Suppressor macrophage treated with lipopolysaccharide for 4 hours (primary cell): ENCODE measurements around the gene ZFP57.
"Not testable (repeated sequence)": the region's sequence is repeated elsewhere in the genome, so short reads cannot be mapped to it uniquely, and the experiment has no call there.

Experiments used
- DNase-seq: peaks from one replicate; pipeline ENCODE4 v3.0.0-alpha.2; 2020

ZFP57 gene

DNA sequence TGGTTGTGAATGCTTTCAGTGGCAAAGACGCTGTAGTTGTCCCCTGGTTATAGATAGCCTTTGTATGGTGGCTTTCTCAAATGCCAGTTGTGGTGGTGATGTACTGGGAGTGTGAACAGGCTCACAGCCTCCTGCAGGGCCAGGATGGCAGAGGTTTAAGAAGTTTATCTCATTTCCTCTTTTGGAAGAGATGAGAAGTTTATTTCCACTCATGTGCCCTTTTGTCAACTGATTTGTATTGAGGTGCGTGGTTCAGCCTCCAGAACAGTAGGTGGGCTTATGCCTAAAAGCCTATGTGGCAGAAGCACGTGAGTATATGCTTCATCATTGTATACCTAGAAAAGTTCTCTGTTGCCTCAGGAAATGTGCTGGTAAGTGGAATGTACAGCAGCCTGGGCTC lies 13.7 kb upstream of the ZFP57 start:
- no peak for DNase-seq

DNA sequence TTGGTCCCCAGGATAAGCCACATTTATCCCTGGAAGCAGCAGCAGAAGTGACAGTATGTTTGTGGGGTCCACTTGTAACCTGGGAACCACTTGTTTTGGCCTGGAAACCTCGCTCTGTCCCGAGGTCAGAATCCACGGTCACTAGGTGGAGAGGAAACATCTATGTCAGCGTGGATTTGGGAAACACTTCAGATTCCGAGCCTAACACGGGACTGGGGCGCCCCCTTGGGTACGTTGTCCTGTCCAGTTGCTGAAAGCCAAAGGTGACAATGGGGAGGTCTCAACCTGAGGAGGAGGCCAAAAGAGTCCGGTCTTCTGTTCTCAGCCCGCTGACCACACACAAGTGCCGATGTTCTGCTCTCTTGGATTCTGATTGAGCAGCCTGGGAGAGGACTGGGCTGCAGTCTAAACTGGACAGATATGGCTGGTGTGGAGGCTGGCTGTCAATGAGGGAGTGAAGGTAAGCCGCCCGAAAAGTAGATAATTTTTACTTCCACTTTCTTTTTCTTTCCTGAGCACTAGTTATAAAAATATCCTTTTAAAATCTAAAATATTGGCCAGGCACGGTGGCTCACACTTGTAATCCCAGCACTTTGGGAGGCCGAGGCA lies 4.9 kb upstream of the ZFP57 start:
- no peak for DNase-seq

DNA sequence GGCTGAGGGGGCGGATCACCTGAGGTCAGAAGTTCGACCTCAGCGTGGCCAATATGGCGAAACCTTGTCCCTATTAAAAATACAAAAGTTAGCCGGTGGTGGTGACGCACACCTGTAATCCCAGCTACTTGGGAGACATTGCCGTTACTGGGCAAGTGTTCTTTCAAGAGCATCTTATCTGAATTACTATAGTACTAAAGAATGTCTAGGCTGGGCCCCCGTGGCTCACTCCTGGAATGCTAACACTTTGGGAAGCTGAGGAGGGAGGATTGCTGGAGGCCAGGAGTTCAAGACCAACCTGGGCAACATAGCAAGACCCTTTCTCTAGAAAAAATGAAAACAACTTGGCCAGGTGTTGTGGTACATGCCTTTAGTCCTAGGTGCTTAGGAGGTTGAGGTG lies 859 bp upstream of the ZFP57 start:
- no peak for DNase-seq

DNA sequence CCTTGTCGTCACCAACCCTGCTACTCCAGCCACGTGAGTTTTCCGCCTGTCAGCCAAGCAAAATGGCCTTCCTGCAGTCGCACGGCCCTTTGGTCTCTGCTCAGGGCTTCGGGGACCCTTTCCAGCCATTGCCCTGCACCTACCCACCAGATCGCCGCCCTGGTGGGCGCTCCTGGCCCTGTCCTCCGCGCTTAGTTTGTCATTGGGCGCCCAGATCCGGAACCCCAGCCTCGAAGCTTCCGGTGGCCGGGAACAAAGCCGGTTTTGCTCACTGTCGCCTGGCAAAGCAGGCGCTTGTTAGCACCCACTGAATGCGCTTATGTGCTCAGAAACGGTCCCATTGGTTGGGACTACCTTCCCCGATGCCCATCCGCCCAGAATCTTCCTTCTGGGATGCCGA lies 536 bp downstream of the ZFP57 start:
- no peak for DNase-seq

DNA sequence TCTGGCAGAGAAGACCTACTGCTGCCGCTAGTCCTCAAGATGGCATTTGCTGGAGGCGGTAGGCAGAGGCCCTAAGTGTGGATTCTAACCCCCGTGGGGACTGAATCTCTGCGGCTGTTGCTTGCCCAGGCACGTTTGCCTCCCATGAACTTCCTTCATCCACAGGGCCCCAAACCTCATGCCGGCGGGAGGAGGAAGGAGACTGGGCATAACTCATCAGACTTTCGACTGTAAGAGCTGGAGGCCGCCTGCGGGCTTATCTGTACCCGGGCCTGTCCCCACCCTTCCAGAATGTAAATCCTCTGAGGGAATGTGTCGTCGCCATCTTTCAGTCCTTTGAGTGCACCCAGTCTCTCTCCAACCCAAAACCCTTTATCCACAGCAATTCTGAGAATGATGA lies 990 bp downstream of the ZFP57 start:
- no peak for DNase-seq

DNA sequence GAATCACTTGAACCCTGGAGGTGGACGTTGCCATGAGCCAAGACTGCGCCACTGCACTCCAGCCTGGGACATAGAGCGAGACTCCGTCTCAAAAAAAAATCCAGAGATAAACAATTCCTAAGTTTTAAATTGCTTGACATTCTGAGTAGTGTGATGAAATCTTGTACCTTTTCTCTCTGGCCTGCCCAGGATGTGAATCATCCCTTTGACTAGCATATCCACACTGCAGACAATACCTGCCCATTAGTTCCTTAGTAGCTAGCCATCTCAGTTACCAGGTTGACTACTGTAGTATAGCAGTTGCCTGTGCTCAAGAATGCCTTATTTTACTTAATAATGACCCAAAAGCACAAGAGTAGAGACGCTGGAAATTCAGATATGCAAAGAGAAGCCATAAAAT lies 2.8 kb downstream of the ZFP57 start:
- DNase-seq = no peak

DNA sequence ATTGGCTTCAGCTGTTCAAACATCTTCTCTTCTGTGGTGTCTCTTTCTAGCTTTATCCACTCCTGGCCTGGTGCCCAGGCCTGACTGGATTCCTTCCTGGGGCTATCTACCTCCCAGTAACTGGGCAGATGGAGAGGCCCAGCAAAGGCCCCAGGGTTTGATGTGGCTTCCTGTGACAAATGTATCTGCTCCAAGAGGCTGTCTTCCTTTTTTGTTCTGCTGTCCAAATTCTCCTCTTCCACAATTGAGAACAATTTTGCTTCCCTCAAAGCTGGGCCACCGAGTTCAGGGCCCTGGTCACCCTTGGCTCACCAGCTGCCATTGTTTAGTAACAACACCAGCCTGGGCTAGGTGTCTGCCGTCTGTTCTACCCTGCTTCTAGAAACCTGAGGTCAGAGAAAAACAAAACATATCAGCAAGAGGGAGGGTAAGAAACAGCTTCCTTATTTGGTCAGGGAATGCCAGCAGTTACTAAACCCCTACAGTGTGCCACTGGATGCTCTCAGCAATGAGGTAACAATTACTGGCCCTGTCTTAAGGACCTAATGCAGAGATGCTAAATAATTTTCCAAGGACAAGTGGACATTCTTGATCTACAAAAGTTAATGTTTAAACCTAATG lies 3.9 kb downstream of the ZFP57 start:
- peak; percentile 37 for DNase-seq

DNA sequence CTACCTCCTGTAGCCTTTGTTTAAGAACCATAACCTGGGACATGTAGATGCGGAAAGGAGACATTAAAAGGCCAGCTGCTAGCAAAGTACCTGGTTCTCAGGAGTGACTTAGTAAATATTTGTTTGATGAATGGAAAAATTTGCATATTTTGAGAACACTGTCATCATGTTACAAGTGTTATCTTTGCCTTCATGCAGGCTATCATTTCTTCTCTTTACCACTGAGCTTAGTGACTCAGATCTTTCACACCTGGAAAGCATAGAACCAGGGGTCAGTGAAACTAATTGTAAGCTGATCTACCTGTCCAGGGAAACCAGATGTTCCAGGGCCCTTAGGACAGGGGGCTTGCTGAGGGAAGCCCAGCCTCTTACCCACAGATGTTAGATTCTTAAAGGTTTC lies 5.4 kb downstream of the ZFP57 start:
- no peak for DNase-seq

DNA sequence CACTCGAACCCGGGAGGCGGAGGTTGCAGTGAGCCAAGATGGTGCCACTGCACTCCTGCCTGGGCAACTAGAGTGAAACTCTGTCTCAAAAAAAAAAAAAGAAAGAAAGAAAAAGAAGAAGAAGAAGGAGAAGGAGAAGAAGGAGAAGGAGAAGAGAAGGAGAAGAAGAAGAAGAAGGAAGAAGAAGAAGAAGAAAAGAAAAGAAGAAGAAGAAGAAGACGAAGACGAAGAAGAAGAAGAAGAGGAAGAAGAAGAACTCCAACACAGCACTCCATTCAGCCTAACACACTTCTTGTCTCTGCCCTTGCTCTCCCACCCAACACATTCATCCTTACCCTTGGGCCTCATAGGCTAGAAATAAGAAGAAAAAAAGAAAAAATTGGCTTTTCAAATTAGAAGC lies 6.9 kb downstream of the ZFP57 start:
- no peak for DNase-seq

DNA sequence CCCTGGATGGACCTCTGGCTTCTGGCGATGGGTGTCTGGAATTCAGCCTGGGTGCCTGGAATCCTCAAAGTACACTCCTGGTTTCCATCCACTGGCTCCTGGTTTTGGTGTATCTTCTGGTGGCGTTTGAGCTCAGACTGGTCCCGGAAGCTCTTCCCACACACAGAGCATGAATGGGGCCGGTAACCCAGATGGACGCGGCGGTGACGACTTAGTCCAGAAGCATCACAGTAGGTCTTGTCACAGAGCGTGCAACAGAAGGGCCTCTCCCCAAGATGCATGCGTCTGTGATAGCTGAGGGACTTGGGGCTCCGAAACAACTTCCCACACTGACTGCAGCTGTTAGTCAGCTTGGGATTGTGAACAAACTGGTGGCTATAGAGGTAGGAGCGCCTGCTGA lies 7.8 kb downstream of the ZFP57 start:
- DNase-seq = no peak

DNA sequence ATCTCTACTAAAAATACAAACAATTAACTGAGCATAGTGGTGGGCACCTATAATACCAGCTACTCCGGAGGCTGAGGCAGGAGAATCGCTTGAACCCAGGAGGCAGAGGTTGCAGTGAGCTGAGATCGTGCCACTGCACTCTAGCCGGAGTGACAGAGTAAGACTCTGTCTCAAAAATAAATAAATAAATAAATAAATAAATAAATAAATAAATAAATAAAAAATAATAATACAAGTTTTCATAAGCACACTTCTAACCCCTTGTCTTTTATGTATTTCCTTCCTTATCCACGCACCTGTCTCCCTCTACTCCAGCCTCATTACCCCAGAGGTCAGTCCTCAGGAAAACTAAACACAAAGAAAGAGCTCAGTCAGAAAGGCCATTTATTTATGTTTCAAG lies 8.8 kb downstream of the ZFP57 start:
- not testable (repeated sequence) for DNase-seq

DNA sequence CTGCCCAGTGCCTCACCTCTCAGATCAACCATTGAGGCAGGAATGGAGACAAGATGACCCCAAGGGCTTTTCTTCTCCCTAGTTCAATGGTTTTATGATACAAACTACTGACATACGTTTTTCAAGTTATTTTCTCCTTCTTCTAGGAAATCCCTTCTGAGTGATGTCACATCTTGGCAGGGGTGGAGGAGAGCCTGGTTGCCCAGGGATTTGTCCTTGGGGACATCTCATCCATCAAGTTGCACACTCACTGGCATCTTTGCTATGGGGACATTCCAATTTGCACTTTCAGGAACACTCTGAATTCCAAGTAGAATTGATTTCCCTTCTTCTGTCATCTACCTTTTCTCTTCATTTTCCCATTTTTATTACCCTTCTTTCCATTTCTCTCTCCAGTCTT lies 9.9 kb downstream of the ZFP57 start:
- DNase-seq = no peak

DNA sequence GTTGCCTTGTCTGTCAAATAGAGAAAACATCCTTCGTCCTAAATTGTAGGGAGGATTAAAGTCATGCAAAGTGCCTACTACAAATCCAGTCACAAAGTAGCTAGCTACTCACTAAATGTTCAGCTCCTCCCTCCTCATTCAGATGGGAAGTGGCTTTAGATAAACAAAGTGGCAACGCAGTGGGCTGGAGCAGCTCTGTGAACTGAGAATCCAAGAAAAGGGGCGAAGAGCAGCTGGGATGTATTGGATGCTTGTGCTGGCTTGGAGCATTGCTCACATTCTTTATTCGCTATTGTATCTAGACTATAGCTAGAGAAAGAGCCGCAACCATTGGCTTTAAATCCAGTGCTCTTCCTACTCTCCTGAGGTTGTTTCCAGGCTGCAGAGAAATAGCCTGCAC lies 13.8 kb downstream of the ZFP57 start:
- no peak for DNase-seq

DNA sequence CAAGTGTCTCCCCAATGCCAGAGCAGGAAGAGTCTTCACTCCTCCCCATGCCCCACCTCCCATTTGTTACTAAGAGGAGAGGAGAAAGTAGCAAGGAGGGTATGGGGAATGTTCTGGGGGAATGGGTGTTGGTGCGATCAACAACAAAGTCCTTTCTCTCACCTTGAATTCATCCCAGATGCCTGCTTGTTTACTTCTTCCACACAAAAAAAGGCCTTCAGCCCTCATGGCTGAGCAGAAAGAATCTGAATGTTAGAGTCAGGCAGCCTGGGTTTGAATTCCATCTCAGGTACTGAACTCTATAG lies 14.2 kb downstream of the ZFP57 start:
- DNase-seq = no peak

DNA sequence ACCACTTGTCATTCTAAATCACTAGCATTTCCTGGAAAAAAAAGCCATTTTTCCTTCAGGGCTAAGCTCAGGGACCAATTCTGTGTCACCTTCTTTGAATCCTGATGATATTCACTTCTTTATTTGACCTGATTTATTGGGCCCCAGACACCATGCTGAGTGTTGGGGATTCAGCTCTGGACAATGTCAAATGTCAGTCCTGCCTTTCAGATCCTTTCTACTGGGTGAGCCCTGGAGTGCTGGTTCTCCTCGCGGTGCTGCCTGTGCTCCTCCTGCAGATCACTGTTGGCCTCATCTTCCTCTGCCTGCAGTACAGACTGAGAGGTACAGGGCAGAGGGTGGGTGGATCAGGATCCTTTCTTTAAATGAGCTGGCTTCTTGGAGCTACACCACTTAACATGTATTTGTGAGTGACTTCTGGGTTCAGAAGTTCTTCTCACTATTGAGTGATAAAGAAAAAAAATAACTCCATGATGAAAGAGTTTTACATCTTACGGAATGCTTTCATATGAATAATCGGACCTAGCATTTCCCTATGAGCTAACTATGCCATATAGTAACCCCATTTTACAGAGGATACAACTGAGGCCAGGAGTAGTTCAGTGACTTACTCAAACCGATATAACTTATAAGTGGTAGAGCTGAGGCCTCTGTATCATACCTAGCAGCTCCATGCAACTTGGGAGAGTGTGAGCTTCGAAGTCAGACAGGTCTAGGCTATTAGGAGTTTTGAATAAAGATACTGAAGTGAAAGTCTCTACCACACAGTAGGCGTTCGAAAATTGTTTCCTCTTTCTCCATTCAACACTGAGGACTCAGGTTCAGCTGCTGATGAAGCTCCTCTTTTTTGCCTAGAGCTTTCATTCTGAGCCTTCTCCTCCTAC lies 14.8 kb downstream of the ZFP57 start:
- peak; percentile 27 for DNase-seq

DNA sequence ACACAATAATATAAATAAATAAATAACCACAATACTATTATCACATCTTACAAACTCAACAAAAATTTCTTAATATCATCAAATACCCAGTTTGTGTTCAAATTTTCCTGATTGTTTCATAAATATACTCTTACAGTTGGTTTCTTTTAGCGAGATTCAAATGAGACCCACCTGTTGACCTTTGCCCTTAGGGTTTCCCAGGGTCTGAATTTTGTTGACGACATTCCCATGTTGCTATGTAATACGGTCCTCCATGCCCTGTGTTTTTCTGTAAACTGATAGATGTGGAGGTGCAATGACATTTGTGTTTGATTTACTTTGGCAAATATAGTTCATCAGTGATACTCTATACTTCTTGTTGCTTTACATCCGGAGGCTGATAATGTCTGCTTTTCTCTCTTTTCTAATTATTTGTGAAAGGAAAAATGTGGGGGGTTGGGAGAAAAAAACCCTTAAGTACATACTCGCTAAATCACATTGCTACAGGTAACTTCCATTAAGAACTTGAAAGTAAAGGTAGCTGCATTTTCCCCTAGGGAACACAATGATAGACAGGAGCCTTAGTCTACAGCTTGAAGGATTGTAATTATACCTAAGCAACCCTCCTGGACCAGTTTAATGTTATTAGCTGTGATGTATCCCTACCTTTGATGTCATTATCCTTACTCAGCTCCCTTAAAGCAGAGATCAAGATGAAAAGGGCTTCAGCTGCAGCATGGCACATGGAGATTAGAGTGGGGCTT lies 17.5 kb downstream of the ZFP57 start:
- no peak for DNase-seq

DNA sequence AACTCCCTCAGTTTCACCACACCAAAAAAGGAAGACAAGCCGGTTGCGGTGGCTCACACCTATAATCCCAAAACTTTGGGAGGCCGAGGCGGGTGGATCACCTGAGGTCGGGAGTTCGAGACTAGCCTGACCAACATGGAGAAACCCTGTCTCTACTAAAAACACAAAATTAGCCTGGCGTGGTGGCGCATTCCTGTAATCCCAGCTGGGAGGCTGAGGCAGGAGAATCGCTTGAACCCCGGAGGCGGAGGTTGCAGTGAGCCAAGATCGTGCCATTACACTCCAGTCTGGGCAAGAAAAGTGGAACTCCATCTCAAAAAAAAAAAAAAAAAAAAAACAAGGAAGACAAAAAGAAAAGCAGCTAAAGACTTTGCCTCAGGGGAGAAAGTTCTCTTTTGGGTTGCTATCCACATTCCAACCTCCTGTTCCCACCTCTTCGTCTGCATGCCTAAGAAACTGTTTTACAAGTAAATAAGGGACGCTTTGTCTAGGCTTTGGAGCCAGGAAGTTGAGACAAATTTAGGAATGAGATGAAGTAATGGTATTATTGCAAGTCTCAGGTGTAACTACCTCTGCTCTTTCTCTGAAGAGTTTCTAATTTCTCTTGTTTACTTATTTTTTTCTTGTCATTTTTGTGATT lies 19.3 kb downstream of the ZFP57 start:
- DNase-seq = not testable (repeated sequence)

DNA sequence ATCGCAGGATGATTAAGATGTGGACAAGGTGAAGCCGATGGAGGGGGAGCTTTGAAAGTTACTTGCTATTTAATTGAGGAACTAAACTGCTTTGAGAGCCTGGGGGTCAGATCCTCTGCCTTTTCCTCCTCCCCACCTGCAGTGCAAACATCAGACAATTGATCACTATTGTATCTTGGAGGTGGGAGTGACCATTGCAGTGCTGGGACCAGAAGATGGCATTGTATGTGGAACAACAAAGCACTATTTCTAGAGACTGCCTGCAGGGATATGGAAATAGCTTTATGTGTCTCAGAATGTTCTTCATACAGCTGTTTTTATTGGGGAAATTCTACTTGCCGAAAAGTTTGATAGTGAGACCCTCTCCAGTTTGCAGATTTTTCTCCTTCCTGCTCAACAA lies 19.9 kb downstream of the ZFP57 start:
- no peak for DNase-seq

DNA sequence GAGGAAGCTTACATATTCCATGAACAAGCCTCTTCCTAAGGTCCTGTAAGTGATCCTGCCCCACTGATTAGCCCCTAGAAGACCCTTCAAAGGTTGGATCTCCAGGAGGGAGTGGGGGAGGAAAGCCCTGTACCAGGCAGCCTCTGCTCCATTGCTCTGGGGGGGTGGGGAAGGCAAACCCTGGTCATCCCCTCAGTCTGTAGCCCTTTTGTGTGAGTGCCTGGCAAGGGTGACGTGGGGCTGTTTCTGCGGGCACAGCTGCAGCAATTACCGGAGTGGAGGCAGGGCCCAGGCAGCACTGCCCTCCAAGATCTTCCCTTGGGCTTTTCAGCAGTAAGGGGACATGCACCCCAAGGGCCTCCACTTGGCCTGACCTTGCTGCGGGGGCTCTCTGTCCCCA lies 24.2 kb downstream of the ZFP57 start, which contains the start of gene MOG:
Gene MOG (plus strand): TSS at position 295 of the 400 bp plus-strand sequence. CDS start 118 bp downstream, outside the sequence.
- DNase-seq = no peak

DNA sequence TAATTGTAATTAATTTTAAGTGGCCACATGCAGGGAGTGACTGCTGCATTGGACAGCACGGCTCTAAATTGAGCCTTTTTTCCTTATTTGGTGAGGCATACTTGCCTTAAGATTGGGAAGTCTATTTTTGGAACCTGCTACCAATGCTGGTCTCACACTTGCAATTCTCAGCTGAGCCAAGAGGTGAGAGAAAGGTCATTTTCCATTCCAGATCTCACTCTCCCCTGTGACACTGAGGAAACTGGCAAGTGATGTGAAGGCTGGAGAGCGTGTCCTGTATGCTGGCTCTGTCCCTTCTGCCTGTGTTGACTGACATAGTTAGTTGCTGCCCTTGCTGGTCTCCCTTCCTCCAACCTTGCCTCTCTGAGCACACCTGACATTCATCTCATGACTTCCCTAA lies 24.8 kb downstream of the ZFP57 start:
- DNase-seq = no peak

DNA sequence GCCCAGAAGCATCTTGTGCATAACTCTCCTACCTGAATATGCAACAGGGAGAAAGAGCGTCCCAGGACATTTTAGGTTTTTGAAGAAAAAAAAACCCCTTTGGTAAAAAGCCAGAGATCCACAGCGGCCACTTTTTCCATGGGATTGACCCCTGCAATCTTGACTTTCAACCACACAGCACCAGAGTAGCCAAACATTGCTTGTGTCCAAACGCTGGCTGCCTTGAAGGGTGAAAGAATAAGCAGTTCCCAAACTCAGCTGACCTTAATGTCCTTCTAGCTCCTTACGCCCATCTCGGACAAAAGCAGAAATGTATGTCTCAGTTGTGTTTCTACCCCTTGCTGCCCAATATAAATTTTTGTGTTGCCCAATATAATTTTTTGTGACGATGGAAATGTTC lies 25.3 kb downstream of the ZFP57 start:
- no peak for DNase-seq

DNA sequence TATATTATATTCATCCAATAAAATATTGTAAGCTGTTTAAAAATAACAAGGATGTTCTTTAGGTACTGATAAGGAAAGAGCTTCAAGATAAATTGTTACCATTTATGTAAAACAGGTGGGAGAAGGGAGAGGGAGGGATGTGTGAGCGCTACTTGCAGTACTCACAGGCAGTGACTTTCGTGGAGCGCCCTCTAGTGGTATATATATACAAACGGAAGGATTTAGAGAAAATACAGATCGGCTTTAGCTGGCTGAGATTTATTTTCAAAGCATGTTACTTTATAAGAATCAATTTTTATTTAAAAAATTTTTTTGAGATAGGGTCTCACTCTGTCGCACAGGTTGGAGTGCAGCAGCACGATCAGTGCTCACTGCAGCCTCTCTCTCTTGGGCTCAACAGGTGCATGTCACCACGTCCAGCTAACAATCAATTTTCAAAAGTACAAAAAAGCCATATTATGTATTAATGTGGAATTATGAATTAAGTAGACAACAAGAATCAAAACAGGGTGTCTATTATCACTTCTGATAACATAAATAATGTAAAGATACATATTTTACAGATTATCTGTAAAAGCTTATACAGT lies 27.4 kb downstream of the ZFP57 start:
- peak; percentile 76 for DNase-seq

DNA sequence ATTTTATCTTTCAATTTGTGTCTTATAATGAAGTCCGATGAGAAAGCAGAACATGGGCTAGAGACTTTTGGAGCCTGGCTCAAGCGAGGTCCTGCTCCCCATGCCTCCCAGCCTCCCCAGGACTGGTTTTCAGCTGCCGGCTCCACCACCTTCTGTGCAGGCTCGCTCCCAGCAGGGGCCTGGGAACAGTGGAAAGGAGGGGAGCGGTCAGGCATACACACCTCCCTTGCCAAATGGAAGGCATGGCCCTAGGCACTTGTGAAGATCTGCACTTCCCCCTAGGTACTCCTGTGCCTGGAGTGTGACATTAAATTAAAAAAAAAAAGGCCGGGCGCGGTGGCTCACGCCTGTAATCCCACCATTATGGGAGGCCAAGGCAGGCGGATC lies 28.8 kb downstream of the ZFP57 start:
- DNase-seq = no peak
